GM18873 (cell line): ENCODE results near the gene EIF5A2.
"Not testable (repeated sequence)": the region's sequence is repeated elsewhere in the genome, so short reads cannot be mapped to it uniquely, and the experiment has no call there.

Experiments used
- ATAC-seq: cut with Tn5 transposase; IDR thresholded peaks from one replicate; pipeline ENCODE4 v1.9.1; 2021; ENCODE audit warnings: mild to moderate bottlenecking, moderate library complexity, moderate number of reproducible peaks; ENCODE audit not compliant: unreplicated experiment, low FRiP score

Gene EIF5A2

DNA sequence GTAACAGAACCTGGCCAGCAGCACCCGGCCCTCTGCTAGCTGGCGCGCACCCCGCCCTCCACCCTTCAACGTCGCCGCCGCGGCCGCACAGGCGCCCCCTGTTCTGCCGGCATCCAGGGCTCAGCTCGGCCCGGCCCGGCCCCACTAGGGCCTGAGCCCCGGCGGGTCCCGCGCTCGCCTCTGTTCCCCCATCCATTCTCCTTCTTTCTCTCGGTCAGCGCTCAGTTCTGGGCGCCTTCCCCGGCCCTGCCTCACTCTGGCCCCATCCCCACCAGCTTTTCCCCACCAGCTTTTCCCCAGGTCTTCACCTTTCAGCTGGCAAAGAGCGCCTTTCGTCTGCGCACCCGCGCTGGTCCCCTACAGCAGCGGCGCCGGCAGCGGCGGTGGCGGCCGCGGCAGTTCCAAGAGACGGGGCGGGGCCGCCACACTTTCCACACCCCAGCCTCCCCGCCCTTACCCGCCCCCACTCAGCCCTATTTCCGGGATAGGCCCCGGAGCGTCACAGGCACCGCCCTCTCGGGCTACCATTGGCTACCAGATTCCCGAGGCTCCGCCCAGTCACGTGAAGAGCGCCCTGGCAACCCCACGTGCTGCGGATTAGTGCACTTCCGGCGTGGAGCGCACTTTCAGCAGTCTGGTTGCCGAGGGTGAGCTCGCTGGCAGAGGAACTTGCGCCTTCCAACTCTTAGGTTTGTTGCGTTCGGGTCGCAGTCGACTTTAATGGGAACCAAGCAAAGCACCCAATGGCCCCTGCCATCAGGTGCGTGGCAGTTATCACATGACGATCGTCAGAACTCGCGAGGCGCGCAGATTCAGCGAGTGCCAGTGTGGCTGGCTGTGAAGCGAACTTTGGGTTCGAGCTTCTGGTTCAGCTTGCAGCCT, at the start of gene EIF5A2:
Gene EIF5A2, minus strand, starts transcription at position 403 of the 882 bp plus-strand sequence. CDS start 831 bp downstream, outside the sequence.
- no peak for ATAC-seq

DNA sequence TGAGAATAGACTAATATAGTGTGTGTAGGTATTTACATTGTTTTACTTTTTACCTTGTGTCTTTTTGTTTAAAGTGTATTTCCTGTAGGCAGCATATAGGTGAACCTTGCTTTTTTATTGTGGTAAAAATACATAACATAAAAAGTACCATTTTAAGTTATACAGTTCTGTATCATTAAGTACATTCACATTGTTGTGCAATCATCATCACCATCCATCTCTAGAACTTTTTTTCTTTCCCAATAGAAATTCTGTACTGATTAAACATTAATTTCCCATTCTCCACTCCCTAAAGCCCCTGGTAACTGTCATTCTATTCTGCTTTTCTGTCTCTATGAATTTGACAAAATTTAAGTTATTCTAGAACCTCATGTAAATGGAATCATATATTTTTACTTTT, 48.2 kb upstream of the EIF5A2 start:
- no peak for ATAC-seq

DNA sequence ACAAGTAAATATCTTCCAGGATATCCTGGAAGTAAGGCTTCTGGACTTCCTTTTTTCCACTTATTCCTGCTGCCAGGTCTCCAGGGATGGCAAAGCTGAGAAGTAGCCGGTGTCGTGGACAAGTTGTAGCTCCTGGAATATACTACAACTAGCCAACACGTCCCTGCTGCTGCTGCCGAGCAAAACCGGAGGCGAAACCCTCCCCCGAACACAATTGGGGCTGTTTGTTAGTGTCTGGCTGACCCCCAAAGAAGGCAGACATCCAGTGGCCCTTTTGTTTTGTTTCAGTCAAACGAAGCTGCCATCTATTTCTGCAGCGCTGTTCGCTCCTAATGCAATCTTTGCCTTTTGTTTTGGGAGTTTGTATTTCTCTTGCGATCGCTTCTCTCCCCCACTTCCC, 45.3 kb upstream of the EIF5A2 start:
- ATAC-seq = no peak

DNA sequence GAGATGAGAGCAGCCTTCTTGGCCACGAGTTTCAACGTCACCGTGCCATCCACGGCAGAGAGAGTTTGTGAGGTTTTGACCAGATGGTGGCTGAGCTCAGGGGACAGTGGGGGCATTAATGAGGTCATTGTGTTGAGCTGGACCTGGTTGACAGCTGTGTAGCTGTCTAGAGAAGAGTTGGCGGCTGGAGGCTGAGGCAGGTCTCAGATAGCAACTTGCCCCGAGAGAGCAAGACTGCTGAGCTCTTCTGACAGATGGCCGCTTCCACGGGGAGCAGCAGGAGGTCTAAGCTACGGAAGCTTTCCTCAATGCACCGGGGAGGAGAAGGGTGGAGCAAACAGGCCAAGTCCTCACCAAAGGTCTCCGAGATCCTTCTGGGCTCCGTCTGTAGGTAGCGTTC, 44.8 kb upstream of the EIF5A2 start:
- ATAC-seq = no peak

DNA sequence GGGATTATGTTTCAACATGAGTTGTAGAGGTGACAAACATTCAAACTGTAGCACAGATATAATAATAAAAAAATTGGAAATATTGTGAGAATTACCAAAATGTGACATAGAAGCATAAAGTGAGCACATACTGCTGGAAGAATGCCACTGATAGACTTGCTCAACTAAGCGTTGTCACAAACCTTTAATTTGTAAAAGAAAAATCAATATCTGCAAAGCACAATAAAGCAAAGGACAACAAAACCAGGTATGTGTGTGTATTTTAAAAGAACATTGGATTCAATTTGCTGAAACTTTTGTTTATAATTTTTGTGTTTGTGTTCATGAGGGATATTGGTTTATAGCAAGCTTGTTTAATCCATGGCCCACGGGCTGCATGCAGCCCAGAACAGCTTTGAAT, 40.8 kb upstream of the EIF5A2 start:
- no peak for ATAC-seq

DNA sequence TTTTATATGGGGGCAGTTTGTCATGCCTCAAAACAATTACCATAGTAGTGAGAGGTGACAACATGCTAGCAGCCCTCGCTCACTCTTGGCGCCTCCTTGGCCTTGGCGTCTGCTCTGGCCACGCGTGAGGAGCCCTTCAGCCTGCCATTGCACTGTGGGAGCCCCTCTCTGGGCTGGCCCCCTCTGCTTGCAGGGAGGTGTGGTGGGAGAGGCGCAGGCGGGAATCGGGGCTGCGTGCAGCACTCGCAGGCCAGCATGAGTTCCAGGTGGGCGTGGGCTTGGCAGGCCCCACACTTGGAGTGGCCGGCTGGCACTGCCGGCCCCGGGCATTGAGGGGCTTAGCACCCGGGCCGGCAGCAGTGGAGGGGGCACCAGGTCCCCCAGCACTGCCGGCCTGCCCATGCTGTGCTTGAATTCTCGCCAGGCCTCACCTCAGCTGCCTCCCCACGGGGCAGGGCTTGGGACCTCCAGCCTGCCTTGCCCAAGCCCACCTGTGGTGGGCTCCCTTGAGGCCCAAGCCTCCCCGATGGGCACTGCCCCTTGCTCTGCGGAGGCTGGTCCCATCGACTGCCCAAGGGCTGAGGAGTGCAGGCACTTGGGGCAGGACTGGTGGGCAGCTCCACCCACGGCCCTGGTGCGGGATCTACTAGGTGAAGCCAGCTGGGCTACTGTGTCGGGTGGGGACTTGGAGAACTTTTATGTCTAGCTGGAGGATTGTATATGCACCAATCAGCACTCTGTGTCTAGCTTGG, 38.8 kb upstream of the EIF5A2 start:
- ATAC-seq = no peak

DNA sequence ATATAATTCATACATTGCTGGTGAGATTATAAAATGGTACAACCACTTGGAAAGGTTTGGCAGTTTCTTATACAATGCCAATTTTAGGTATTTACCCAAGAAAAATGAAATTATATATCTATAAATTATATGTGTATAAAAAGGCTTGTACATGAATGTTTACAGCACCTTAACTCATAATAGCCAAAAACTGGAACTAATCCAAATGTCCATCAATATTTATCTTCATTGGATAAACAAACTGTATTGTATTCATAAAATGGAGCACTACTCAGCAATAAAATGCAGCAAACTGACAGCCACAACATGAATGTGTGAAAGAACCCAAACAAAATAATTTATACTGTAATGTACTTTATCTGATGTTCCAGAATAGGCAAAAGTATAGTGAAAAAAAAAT, 33.6 kb upstream of the EIF5A2 start:
- ATAC-seq = no peak

DNA sequence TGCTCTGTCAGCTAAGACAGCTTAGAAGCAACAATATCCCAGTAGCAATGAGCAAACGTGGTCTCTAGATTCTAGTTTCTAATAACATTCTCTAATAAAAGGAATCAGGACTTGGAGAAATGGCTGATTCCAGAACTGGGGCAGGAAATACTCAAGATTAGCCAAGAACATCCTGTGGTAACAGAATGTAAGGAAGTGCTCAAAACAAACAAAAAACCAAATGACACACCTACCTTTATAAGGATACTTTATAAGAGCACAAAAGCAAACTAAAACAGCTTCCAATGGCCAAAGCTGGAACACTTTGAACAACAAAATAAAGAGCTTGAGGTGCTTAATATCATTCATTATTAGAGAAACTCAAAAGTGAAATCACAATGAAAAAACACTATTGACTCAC, 33.1 kb upstream of the EIF5A2 start:
- no peak for ATAC-seq

DNA sequence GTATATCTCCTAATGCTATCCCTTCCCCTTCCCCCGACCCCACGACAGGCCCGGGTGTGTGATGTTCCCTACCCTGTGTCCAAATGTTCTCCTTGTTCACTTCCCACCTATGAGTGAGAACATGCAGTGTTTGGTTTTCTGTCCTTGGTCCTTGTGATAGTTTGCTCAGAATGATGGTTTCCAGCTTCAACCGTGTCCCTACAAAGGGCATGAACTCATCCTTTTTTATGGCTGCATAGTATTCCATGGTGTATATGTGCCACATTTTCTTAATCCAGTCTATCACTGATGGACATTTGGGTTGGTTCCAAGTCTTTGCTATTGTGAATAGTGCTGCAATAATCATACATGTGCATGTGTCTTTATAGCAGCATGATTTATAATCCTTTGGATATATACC, 24.6 kb upstream of the EIF5A2 start:
- not testable (repeated sequence) for ATAC-seq

DNA sequence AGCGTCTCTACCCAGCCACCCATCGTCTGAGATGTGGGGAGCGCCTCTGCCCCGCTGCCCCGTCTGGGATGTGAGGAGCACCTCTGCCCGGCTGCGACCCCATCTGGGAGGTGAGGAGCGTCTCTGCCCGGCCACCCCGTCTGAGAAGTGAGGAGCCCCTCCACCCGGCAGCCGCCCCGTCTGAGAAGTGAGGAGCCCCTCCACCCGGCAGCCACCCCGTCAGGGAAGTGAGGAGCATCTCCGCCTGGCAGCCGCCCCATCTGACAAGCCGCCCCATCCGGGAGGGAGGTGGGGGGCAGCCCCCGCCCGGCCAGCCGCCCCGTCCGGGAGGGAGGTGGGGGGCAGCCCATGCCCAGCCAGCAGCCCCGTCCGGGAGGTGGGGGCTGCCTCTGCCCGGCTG, 15.1 kb upstream of the EIF5A2 start:
- ATAC-seq = not testable (repeated sequence)

DNA sequence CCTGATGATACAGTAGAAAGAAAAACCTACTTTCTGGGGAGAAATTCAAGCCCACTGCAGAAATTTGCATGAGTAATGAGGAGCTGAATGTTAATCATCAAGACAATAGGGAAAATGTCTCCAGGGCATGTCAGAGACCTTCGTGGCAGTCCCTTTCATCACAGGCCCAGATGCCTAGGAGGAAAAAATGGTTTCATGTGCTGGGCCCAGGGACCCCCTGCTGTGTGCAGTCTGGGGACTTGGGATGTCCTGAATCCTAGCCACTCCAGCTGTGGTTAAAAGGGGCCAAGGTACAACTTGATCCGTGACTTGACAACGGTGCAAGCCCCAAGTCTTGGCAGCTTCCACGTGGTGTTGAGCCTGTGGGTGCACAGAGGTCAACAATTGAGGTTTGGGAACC, 10.3 kb upstream of the EIF5A2 start:
- ATAC-seq = no peak

DNA sequence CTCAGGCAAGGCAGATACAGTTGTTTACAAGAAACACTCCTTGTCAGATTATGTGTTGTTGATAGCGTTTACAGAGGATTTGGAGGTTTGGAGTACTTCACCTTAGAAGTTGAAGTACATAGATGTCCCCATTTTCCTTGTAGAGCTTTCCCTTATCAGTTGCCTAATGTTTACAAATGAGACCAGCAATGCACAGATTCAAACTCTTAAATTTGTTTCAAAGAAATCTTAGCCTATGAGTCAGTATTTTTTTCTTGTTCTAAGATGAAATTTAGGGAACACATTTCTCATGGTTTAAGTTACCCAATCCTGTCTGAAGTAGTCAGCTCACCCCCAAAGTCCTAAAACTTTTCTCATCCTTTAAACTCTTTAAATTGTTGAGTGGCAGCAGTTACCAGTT, 6.3 kb upstream of the EIF5A2 start:
- no peak for ATAC-seq

DNA sequence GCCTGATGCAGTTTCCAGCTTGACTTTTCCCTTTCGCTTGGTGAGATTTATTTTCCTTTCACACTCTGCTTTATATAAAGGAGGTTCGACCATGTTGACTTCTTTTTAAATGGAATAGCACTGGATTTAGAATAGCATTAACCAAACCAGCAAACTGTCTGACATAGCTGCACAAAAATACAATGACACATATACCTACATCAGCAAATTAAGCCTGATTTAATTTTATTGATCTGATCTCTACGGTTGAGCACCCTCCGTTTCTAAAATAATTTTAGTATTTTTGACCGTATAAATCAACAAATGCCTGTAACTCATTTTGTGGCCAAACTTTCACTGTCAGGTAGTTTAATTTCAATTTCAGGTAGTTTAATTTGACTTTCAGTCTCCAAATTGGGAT, 5.8 kb upstream of the EIF5A2 start:
- ATAC-seq = no peak

DNA sequence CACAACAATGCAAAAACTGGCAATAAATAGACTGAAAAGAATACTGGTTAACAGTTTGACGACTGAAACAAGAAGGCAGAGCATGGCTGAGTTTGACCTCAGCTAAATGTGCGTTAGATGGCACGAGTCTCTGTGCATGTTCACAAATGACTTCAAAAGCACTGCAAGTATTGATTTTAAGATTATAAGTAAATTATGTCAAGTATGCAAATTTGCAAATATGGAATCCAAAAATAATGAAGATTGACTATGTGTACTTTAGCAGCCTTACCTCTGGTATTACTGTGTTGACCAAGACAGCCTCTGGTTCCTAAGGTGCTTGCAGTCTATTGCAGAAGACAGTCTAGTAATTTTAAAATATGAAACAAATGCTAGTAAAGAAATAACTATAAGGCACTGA, 2.6 kb upstream of the EIF5A2 start:
- ATAC-seq = no peak

DNA sequence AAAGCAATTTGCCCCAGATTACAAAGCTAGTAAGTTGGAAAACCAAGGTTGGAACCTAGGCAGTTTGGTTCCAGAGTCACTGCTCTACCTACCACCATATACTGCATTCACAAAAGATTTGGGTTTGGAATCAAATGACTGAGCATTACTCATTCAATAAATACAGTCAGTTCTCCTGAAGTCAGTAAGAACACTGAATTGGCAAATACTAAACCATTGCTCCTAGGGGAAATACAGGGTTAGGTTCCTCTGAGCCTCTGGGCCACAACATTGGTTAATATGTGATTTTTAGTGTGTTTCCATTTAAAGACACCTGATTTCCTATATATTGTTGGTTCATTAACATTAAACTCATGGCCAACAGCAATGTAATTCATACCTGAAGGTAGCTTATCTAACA, 2.1 kb upstream of the EIF5A2 start:
- no peak for ATAC-seq

DNA sequence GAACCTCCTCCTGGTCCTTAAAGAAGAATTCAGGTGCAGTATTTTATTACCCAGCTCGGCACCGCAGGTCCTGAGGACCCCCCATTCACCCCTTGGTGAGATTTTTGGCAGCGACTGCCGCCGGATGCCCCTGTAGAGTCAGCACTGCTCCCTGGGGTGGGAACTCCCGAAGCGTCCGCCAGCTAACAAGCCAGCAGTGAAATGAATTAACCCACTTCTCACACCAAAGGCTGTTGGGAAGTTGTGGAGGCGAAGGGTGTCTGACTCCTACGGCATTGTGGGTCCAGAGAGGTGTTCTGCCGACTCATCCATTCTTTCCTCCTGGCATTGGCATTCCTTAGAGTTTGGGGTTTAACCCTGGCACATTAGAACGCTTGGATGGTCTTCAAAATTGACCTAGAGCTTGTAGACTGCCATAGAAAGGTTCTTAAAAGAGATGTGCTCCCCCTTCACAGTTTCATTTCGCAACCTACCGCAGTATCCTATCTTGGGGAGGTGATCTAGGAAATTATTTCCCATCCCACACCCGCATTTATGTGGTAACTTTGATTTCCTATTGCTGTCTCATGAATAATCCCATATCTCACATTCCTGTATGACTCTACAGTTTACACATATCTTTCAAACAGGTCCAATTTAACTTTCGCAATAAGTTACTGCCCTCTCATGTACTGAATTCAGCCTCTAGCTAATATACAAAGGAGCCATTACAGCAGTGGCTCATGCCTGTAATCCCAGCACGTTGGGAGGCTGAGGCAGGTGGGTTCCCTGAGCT, 879 bp upstream of the EIF5A2 start:
- no peak for ATAC-seq

DNA sequence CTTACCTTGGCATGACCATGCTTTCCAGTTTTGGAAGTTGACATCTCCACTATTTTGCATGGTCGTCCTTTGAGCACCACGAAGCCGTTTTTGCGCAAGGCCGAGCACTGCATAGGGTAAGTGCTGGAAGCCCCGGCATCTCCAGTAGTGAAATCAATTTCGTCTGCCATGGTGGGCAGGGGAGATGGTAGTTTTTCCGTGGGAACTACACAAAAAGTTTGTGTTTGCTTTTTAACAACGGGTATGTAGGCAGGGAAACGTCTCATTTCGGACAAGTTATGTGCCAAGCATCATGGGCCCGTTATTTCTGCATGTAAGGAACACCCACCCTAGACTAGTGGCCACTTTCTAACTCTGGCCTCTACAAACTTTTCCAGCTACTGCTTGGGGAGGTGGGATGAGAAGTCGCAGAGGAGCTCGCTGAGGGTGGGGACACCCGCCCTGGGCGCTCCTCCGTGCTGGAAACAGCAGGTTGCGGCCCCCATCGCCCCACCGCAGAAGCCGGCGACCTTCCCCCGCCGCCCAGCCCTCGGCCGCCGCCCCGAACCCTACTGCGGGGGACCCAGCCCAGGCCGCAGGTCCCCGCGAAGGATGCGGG, 701 bp downstream of the EIF5A2 start:
- no peak for ATAC-seq

DNA sequence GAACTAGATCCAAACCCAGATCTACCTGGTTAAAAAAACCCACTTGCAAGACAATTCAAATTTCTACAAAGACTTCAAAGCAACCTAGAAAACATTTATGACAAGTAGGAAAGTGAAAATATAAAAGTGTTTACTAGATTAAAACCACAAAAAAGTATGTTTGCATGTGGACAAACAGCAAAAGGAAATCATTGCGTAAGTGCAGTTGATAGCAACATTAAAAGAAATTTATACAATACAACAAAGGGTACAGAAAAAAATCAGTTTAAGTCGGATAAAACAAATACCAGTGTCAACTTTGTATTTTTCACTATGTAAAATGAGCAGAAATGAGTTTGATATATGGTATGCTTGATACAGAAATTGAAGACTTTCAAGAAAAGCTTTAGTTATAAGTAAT, 2.6 kb downstream of the EIF5A2 start:
- ATAC-seq = no peak

DNA sequence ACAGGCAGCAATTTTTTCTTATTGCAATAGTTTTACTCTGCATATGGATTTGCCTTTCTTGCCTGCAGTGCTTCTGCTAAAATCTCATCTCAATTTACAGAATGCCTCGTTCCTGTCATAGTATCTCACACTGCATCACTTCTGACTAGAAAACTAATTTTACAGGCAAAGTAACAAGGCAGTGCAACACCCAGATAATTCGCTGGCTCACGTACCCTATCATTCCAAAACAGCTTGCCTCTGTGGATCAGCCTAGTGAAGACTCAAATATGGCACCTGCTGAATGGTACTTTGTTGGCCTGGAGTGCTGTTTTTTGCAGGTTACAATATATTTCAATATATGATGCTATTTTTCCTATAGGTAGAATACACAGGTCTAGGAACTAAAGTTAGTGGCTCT, 5.3 kb downstream of the EIF5A2 start:
- ATAC-seq = no peak

DNA sequence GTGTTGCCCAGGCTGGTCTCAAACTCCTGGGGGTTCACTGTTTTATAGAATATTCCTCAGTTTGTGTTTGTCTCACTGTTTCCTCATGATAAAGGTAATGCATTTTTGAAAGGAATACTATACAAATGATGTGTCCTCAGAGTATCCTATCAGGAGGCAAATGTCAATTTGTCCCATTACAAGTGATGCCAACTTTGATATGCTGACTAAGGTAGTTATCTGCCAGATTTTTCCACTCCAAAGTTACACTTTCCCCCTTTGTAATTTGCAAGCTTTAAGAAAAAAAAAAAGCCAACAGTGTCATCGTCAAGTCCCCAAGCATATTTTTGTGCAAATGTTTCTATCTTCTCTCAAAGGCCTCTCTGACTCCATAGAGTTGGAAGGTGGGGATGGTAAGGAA, 9.0 kb downstream of the EIF5A2 start:
- no peak for ATAC-seq

DNA sequence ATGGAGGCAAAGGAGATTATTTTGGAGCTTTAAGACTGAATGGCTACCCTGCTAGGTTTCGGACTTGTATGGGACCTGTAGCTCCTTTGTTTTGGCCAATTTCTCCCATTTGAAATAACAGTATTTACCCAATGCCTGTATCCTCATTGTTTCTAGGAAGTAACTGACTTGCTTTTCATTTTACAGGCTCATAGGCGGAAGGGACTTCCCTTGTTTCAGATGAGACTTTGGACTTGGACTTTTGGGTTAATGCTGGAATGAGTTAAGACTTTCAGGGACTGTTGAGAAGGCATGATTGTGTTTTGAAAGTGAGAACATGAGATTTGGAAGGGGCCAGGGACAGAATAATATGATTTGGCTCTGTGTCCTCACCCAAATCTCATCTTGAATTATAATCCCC, 10.5 kb downstream of the EIF5A2 start:
- ATAC-seq = no peak
